HG03432 (cell line): ENCODE measurements around the gene CNKSR3.

ENCODE experiments used
- ATAC-seq: cut with Tn5 transposase; IDR thresholded peaks from one replicate; pipeline ENCODE4 v1.9.1; 2021; ENCODE audit warnings: mild to moderate bottlenecking, moderate library complexity; ENCODE audit not compliant: unreplicated experiment

The CNKSR3 gene

GRCh38 chr6:154458565-154459470 lies 51.7 kb downstream of the CNKSR3 start:
- no peak for ATAC-seq

GRCh38 chr6:154457881-154458284 lies 52.6 kb downstream of the CNKSR3 start:
- no peak for ATAC-seq

GRCh38 chr6:154457046-154457713 lies 53.3 kb downstream of the CNKSR3 start:
- ATAC-seq: peak; percentile 45

GRCh38 chr6:154453329-154453728 lies 57.2 kb downstream of the CNKSR3 start:
- no peak for ATAC-seq

GRCh38 chr6:154450498-154450897 lies 60.0 kb downstream of the CNKSR3 start:
- ATAC-seq: no peak

GRCh38 chr6:154448448-154449096 lies 61.9 kb downstream of the CNKSR3 start:
- ATAC-seq: no peak

GRCh38 chr6:154447954-154448353 lies 62.5 kb downstream of the CNKSR3 start:
- ATAC-seq: no peak

GRCh38 chr6:154446984-154447383 lies 63.5 kb downstream of the CNKSR3 start:
- ATAC-seq: no peak

- ATAC-seq: no peak
Observed at GRCh38 chr6:154445417-154445816, 65.1 kb downstream of the CNKSR3 start.

- ATAC-seq: peak; percentile 21
Observed at GRCh38 chr6:154441995-154442310, 68.5 kb downstream of the CNKSR3 start.

GRCh38 chr6:154440422-154441043 lies 70.0 kb downstream of the CNKSR3 start:
- ATAC-seq: peak; percentile 36

GRCh38 chr6:154440022-154440421 lies 70.5 kb downstream of the CNKSR3 start:
- no peak for ATAC-seq

GRCh38 chr6:154438882-154439415 lies 71.5 kb downstream of the CNKSR3 start:
- ATAC-seq: no peak

- no peak for ATAC-seq
Observed at GRCh38 chr6:154435400-154435945, 75.0 kb downstream of the CNKSR3 start.

- no peak for ATAC-seq
Observed at GRCh38 chr6:154434662-154435061, 75.8 kb downstream of the CNKSR3 start.

- ATAC-seq: no peak
Observed at GRCh38 chr6:154433477-154434241, 76.8 kb downstream of the CNKSR3 start.

- no peak for ATAC-seq
Observed at GRCh38 chr6:154432533-154433476, 77.7 kb downstream of the CNKSR3 start.

- no peak for ATAC-seq
Observed at GRCh38 chr6:154430481-154430919, 80.0 kb downstream of the CNKSR3 start.

- ATAC-seq: no peak
Observed at GRCh38 chr6:154429711-154430110, 80.8 kb downstream of the CNKSR3 start.
